Nephron (organoid): Measurements from ENCODE around the gene GCSAML.

Experiments
- H3K27ac Mint-ChIP-seq, 3 experiments: 2 replicates each; pipeline ENCODE4 v1.8.0; 2020; ENCODE audit warnings: mixed read lengths in 3 of 3, mild to moderate bottlenecking in 2 of 3, moderate library complexity in 1 of 3
- H3K27me3 Mint-ChIP-seq: 2 replicates; pipeline ENCODE4 v1.8.0; 2021; ENCODE audit warnings: low read depth, mild to moderate bottlenecking, moderate library complexity, mixed read lengths
- H3K36me3 Mint-ChIP-seq: 2 replicates; pipeline ENCODE4 v1.8.0; 2020; ENCODE audit warnings: low read depth, mixed read lengths
- H3K4me1 Mint-ChIP-seq: 2 replicates; pipeline ENCODE4 v1.8.0; 2020; ENCODE audit warnings: mixed read lengths
- H3K4me3 Mint-ChIP-seq, 3 experiments: 2 replicates each; pipeline ENCODE4 v1.8.0; 2020; ENCODE audit warnings: mild to moderate bottlenecking in 3 of 3, mixed read lengths in 3 of 3, moderate library complexity in 2 of 3
- H3K9me3 Mint-ChIP-seq: 2 replicates; pipeline ENCODE4 v1.8.0; 2020; ENCODE audit warnings: mixed read lengths
- TF ChIP-seq, protein P1 (sequence below), 3 experiments: fragments of 200-600 bp; sonication (generic); IDR thresholded peaks; one replicate each; pipeline ENCODE4 v1.5.0; 2021; ENCODE audit warnings: antibody characterized with exemption in 3 of 3; ENCODE audit not compliant: unreplicated experiment in 3 of 3

Gene GCSAML

DNA sequence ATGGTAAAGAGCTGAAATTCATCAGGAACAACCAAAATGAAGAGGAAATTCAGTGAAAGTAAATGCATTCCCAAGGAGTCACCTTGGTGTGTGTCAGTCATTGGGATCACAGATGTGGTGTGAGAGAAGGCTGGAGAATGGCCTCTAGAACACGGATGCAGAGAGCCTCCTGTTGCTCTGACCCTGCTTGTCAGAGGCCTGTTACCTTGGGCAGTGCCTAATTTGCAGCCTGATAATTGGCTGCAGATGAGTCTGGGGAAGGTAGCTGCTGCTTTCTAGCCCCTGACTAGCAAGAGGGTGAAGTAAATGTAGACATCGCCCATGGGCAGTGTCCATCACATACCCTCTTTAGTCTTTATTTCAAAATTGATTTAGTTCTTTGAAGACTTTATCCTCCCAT is 3.3 kb downstream of the GCSAML start:
- no peaks in the 10 kb centered on the region for H3K36me3 Mint-ChIP-seq
- no peak overlapping the region for H3K4me3 Mint-ChIP-seq
- H3K9me3 Mint-ChIP-seq: no peaks in the 10 kb centered on the region
- H3K4me1 Mint-ChIP-seq: no peaks in the 10 kb centered on the region
- no peaks in the 10 kb centered on the region for H3K27me3 Mint-ChIP-seq
- H3K27ac Mint-ChIP-seq: no peak overlapping the region
- TF ChIP-seq, protein P1, sequence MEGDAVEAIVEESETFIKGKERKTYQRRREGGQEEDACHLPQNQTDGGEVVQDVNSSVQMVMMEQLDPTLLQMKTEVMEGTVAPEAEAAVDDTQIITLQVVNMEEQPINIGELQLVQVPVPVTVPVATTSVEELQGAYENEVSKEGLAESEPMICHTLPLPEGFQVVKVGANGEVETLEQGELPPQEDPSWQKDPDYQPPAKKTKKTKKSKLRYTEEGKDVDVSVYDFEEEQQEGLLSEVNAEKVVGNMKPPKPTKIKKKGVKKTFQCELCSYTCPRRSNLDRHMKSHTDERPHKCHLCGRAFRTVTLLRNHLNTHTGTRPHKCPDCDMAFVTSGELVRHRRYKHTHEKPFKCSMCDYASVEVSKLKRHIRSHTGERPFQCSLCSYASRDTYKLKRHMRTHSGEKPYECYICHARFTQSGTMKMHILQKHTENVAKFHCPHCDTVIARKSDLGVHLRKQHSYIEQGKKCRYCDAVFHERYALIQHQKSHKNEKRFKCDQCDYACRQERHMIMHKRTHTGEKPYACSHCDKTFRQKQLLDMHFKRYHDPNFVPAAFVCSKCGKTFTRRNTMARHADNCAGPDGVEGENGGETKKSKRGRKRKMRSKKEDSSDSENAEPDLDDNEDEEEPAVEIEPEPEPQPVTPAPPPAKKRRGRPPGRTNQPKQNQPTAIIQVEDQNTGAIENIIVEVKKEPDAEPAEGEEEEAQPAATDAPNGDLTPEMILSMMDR (IDR thresholded peaks at IDR 0.05; ENCODE audit: unreplicated experiment in 3 of 3): no peak

DNA sequence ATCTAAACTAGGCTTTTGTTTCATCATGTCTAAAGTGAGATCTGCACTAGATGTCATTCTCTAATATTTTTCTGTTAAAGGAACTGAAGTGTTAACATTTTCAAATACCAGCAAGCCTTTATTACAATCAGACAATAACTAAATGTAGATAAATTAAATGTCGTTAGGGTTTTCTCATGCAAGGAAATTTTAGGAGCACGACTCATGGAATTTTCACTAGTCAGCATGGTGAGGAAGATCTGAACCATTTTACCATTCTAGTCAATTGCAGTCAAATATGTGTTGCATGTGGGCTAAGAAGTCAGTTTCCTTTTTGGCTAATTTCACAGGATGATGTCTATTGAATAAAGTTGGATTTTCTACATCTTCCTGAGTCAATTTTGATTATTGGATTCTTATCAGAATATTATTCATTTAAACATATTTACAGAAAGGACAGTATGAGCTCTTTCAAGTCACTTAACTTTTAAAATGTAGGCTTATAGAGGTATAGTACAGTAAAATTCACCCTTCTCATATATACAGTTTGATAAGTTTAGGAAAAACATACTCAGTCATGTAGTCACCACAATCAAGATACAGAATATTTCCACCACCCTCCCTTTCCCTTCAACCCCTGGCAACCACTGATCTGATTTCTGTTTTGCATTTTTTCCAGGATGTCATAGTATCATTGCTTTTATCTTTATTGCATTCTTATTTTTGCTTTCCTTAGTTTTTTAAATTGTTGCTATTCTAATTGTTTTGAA is 9.2 kb downstream of the GCSAML start:
- no peaks in the 10 kb centered on the region for H3K27me3 Mint-ChIP-seq
- no peaks in the 10 kb centered on the region for H3K4me1 Mint-ChIP-seq
- TF ChIP-seq, protein P1 (IDR thresholded peaks at IDR 0.05; ENCODE audit: unreplicated experiment in 3 of 3): no peak
- H3K9me3 Mint-ChIP-seq: no peaks in the 10 kb centered on the region
- H3K4me3 Mint-ChIP-seq: no peak overlapping the region
- H3K27ac Mint-ChIP-seq: no peak overlapping the region
- H3K36me3 Mint-ChIP-seq: no peaks in the 10 kb centered on the region

GRCh38 chr1:247561711-247562110 is 12.8 kb downstream of the GCSAML start:
- no peaks in the 10 kb centered on the region for H3K27me3 Mint-ChIP-seq
- H3K36me3 Mint-ChIP-seq: no peaks in the 10 kb centered on the region
- H3K4me3 Mint-ChIP-seq: no peak overlapping the region
- TF ChIP-seq, protein P1 (IDR thresholded peaks at IDR 0.05; ENCODE audit: unreplicated experiment in 3 of 3): no peak
- no peak overlapping the region for H3K27ac Mint-ChIP-seq
- H3K4me1 Mint-ChIP-seq: no peaks in the 10 kb centered on the region
- H3K9me3 Mint-ChIP-seq: no peaks in the 10 kb centered on the region

DNA sequence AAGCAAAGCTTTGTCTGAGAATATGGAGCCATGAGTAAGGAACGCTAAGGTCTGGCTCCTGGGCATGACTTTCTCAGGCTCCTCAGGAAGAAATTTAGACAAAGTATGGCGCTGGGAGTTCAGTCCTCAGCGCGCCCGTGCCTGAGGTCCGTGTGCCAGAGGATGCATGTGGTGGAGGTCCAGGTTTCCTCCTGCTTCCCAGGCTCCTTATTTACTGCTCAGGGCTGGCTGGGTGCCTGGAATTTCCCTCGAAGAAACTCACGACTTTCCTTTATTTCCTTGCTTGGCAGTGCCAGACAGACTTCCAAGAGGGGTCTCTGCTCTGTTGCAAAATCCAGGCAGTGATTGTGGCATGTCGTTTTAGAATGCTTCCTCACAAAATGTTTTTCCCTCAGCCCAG is 13.3 kb downstream of the GCSAML start:
- Mint-ChIP-seq H3K4me3 (no peak overlapping the region), H3K27ac (no peak overlapping the region), H3K9me3 (no peaks in the 10 kb centered on the region), H3K27me3 (no peaks in the 10 kb centered on the region), H3K36me3 (no peaks in the 10 kb centered on the region), H3K4me1 (no peaks in the 10 kb centered on the region)
- TF ChIP-seq, protein P1 (IDR thresholded peaks at IDR 0.05; ENCODE audit: unreplicated experiment in 3 of 3): no peak

GRCh38 chr1:247574236-247574635 is 25.3 kb downstream of the GCSAML start:
- no peak overlapping the region for H3K27ac Mint-ChIP-seq
- peaks cover 24% of the 10 kb centered on the region for H3K9me3 Mint-ChIP-seq
- no peak overlapping the region for H3K4me3 Mint-ChIP-seq
- TF ChIP-seq, protein P1 (IDR thresholded peaks at IDR 0.05; ENCODE audit: unreplicated experiment in 3 of 3): no peak
- no peaks in the 10 kb centered on the region for H3K4me1 Mint-ChIP-seq
- no peaks in the 10 kb centered on the region for H3K36me3 Mint-ChIP-seq
- H3K27me3 Mint-ChIP-seq: no peaks in the 10 kb centered on the region

GRCh38 chr1:247574664-247575063 is 25.7 kb downstream of the GCSAML start:
- no peaks in the 10 kb centered on the region for H3K4me1 Mint-ChIP-seq
- TF ChIP-seq, protein P1 (IDR thresholded peaks at IDR 0.05; ENCODE audit: unreplicated experiment in 3 of 3): no peak
- H3K27me3 Mint-ChIP-seq: no peaks in the 10 kb centered on the region
- peaks cover 19% of the 10 kb centered on the region for H3K9me3 Mint-ChIP-seq
- no peak overlapping the region for H3K27ac Mint-ChIP-seq
- H3K36me3 Mint-ChIP-seq: no peaks in the 10 kb centered on the region
- no peak overlapping the region for H3K4me3 Mint-ChIP-seq
